T-helper 1 cell treated with Interleukin-12 subunit alpha and Interleukin-12 subunit beta and Interleukin-4 antibody, amounts not matched to agents 30 μg/mL and 1 μg/mL, for 36 hours (primary cell): ENCODE results near the gene MAB21L4.

Source experiments
- H3K27ac Mint-ChIP-seq: one replicate; pipeline ENCODE4 v1.8.0; 2021; ENCODE audit warnings: mild to moderate bottlenecking, mixed read lengths
- H3K27me3 Mint-ChIP-seq: one replicate; pipeline ENCODE4 v1.8.0; 2021; ENCODE audit warnings: low read depth, mixed read lengths
- H3K36me3 Mint-ChIP-seq: one replicate; pipeline ENCODE4 v1.8.0; 2021; ENCODE audit warnings: low read depth, mixed read lengths
- H3K4me1 Mint-ChIP-seq: one replicate; pipeline ENCODE4 v1.8.0; 2021; ENCODE audit warnings: low read depth, mixed read lengths
- H3K4me3 Mint-ChIP-seq: one replicate; pipeline ENCODE4 v1.8.0; 2021; ENCODE audit warnings: mild to moderate bottlenecking, moderate library complexity, mixed read lengths
- H3K9me3 Mint-ChIP-seq: one replicate; pipeline ENCODE4 v1.8.0; 2021; ENCODE audit warnings: mixed read lengths

MAB21L4 gene

DNA sequence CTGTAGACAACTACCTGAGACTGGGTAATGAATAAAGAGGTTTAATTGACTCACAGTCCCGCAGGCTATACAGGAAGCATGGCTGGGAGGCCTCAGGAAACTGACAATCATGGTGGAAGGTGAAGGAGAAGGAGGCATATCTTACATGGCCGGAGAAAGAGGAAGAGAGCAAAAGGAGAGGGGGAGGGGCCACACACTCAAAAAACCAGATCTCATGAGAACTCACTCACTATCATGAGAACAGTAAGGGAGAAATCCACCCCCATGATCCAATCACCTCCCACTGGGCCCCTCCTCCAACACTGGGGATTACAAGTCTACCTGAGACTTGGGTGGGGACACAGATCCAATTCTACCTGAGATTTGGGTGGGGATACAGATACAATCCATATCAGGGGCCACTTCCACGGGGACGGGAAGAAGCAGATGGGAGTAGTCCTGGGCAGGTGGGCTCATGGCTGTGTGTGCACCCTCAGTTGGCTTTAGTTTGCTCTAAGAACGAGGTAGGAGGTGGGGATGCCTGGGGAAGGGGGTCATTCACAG lies 9.9 kb downstream of the MAB21L4 start:
- Mint-ChIP-seq H3K27ac (no peak overlapping the region), H3K36me3 (no peaks in the 10 kb centered on the region), H3K9me3 (no peaks in the 10 kb centered on the region), H3K4me3 (no peak overlapping the region), H3K27me3 (peaks cover 6% of the 10 kb centered on the region), H3K4me1 (peaks cover 4% of the 10 kb centered on the region)

DNA sequence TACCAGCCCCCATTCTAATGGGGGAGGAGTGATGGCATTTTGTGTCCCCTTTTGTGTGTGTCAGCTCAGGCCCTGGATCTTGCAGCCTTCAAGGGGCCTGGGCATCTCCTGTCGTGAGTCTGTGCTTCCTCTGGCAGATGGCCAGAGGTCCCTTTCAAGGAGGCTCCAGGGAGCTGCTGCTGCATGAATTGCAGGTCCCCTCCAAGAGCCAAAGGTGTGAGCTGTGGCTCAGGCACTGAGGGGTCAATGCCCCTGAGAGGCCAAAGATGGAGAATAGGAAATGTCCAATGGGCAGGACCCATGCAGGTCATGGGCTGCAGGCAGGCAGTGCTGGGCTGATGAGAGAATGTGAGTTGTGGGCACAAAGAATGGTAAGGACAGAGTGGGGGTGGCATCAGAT lies 10.4 kb downstream of the MAB21L4 start:
- Mint-ChIP-seq H3K4me3 (no peak overlapping the region), H3K27me3 (peaks cover 6% of the 10 kb centered on the region), H3K36me3 (no peaks in the 10 kb centered on the region), H3K27ac (no peak overlapping the region), H3K9me3 (no peaks in the 10 kb centered on the region), H3K4me1 (peaks cover 4% of the 10 kb centered on the region)

DNA sequence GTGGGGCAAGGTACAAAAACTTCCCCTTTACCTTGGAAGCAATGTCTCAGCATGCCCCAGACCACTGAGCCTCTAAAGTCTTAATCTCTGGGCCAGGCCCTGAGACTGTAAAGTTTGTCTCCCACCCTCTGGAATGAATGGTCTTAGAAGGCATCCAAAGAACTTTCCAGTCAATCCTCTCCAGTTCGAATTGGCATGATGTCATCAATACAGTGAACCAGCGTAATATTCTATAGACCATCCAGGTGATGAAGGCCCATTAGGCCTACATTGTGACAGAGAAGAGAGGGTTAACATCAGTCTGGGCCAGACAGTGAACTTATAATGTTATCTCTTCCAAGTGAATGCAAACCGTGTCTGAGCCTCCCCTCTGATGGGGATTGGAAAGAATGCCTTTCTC lies 11.2 kb downstream of the MAB21L4 start:
- Mint-ChIP-seq H3K27me3 (peaks cover 6% of the 10 kb centered on the region), H3K9me3 (no peaks in the 10 kb centered on the region), H3K27ac (no peak overlapping the region), H3K4me3 (no peak overlapping the region), H3K36me3 (no peaks in the 10 kb centered on the region), H3K4me1 (peaks cover 4% of the 10 kb centered on the region)

DNA sequence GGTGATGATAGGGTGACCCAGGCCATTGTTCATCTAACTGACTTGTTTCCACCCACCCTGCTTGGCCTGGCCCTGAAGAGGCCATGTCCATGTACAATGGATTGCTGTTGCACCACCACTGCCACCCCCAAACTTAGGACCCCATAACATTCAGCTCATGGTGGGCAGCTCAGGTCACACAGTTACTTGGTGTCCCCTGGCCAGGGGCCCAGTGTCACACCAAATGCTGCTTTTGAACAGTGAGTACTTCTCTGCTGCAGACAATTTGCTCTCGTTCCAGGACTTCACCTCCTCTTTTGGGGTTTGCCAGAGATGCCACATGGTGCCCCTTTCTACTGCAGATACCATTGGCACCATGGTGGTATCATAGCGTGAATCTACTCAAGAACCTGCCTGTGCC lies 11.7 kb downstream of the MAB21L4 start:
- Mint-ChIP-seq H3K27ac (no peak overlapping the region), H3K4me3 (no peak overlapping the region), H3K36me3 (no peaks in the 10 kb centered on the region), H3K27me3 (peaks cover 6% of the 10 kb centered on the region), H3K4me1 (peaks cover 4% of the 10 kb centered on the region), H3K9me3 (no peaks in the 10 kb centered on the region)

DNA sequence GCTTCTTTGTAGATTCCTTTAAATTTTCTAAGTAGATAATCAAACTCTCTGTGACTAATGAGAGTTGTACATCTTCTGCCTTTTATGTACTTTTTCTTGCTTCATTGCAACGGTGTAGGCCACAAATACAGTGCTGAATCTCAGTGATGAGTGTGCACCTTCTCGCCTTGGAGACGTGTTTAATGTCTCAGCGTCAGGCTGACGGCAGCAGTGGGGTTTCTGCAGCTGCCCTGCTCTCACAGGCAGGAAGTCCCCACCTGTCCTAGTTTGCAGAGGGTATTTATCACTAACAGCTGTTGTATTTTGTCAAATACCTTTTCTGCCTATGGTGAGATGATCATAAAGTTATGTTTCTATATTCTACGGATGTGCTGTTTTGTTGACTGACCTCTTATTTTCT lies 14.0 kb downstream of the MAB21L4 start:
- Mint-ChIP-seq H3K4me1 (peaks cover 4% of the 10 kb centered on the region), H3K27me3 (peaks cover 6% of the 10 kb centered on the region), H3K27ac (no peak overlapping the region), H3K36me3 (no peaks in the 10 kb centered on the region), H3K9me3 (no peaks in the 10 kb centered on the region), H3K4me3 (no peak overlapping the region)

DNA sequence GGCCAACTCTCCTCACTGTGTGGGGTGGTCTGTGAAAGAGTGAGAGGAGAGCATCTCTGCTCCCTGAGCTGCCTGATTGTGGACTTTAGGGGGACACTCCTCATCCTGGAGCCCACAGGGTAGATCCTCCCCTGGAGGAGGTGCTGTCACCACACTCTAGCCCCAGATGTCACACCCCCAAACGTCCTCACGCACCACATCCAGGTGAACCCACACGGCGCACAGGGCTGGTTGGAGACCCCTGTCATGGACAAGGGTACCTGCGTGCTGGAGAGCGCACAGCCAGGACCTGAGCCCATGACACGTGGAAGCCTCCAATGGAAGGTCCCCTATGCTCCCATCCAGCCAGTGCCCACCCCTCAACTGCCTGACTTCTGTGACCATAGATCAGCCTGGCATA lies 16.9 kb downstream of the MAB21L4 start:
- no peaks in the 10 kb centered on the region for H3K36me3 Mint-ChIP-seq

DNA sequence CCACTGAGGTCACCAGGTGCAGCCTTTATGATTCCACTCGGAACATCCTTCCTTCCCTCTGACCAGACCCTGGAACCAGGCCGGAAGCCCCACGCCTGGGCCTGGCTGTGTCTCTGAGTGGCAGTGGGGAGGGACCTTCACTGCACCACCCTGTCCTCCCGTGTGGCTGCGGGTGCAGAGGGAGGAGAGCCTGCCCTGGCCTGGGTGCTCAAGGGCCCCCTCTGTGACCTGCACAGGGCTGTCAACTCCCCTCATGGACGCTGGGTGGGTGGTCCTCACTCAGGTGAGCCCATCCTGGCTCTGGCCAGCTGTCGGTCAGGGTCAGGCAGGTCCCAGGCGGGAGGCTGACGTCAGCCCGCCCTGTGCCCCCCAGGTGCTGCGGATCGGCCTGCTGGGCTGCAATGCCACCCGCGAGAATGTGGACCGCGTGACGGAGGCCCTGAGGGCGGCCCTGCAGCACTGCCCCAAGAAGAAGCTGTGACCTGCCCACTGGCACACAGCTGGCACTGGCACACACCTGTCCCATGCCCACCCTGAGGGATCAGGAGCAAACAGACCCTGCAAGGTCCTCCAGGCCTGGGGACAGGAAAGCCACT lies 17.5 kb downstream of the MAB21L4 start:
- Mint-ChIP-seq H3K36me3 (no peaks in the 10 kb centered on the region), H3K9me3 (no peaks in the 10 kb centered on the region), H3K27ac (no peak overlapping the region), H3K4me1 (no peaks in the 10 kb centered on the region), H3K4me3 (no peak overlapping the region), H3K27me3 (peaks cover 6% of the 10 kb centered on the region)

More for the DNA sequence above, 16.9 kb downstream of the MAB21L4 start:
- Mint-ChIP-seq H3K9me3 (no peaks in the 10 kb centered on the region), H3K27me3 (peaks cover 6% of the 10 kb centered on the region), H3K4me1 (no peaks in the 10 kb centered on the region), H3K4me3 (no peak overlapping the region), H3K27ac (no peak overlapping the region)

DNA sequence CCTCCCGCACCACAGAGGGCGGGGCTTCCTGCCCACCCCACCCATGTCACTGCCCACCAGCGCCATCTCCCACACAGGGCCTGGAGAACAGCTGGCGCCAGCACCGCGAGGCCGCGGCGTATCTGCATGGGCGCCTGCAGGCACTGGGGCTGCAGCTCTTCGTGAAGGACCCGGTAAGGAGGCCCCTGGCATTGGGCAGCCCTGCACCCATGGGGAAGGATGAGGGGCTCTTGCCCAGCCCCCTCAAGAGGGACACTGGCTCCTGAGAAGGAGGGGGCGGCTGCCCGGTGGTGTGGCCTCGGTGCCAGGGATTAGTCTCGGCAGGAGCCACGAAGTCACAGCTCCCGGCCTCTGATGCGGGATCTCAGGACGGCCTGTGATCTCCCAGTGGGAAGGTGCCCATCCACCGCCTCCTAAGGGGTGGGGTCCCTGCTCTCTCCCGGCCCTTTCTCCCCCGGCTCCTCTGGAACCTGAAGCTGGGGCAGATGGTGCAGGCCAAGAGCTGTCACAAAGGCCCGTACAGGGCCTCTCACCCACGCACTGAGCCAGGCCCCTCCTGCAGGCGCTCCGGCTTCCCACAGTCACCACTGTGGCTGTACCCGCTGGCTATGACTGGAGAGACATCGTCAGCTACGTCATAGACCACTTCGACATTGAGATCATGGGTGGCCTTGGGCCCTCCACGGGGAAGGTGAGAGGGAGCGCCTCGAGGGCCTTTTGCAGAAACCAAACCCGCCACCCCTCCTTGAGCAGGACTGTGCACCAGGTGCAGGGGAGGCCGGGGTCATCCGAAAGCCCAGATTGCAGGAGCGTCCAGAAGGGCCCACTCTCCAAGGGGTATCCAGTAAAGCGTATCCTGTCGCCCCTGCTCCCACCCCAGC lies 18.3 kb downstream of the MAB21L4 start:
- Mint-ChIP-seq H3K4me1 (no peaks in the 10 kb centered on the region), H3K36me3 (no peaks in the 10 kb centered on the region), H3K27ac (no peak overlapping the region)

DNA sequence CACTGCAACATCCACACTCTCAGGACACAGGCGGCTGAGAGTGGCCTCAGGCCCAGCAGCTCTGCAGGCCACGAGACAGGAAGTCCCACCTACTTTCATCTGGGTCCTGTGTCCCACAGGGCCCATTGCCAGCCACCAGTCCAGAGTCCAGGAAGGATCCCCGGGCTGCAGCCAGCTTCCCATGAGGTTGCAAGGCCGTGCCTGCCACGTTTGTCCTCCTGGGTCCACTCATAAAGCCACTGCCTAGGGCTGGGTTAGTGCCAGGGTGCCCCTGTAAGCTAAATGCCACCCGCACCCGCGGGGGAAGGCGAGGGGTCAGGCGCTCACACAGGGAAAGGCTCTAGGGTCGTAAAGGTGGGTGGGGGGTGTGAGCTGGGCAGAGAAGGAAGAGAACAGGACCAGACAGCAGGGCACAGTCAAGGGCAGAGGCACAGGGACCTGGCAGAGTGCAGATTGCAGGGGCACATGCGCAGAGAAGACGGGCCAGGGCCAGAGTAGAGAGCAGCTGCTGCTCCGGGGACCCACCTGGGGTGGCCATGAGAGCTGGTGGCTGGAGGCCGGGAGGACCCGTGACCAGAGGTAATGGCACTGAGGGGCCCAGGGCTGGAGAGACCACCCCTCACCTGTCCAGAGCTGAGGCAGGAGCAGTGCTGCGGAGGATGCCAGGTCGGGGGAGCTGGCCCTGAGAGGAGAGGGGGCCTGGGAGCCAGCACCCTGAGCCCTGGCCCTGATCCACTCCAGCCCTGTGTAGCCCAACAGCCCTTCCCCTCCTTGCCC lies 19.3 kb downstream of the MAB21L4 start:
- Mint-ChIP-seq H3K9me3 (no peaks in the 10 kb centered on the region), H3K27me3 (no peaks in the 10 kb centered on the region), H3K4me1 (no peaks in the 10 kb centered on the region), H3K36me3 (no peaks in the 10 kb centered on the region), H3K4me3 (no peak overlapping the region), H3K27ac (no peak overlapping the region)

More for the DNA sequence above, 18.3 kb downstream of the MAB21L4 start:
- Mint-ChIP-seq H3K4me3 (no peak overlapping the region), H3K27me3 (peaks cover 4% of the 10 kb centered on the region), H3K9me3 (no peaks in the 10 kb centered on the region)

DNA sequence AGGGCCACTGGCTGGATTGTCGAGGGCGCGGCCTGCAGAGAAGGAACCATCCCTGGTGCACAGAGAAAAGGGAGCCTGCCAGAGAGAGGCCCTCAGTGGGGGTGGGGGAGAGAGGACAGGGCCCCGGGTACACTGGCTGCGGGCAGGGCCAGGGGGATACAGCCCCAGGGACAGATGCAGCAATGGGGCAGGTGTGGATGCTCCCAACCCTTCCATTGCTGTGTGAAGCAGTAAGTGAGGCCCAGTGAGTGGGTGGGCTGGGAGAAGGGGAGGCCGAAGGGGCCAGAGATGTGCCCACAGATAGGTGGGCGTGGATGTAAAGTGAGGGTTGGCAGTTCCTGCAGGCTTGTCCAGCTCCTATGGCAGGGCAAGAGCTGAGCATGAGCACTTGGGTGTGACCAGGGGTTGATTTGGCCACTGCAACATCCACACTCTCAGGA lies 19.9 kb downstream of the MAB21L4 start:
- Mint-ChIP-seq H3K4me1 (no peaks in the 10 kb centered on the region), H3K27ac (no peak overlapping the region), H3K4me3 (no peak overlapping the region), H3K27me3 (no peaks in the 10 kb centered on the region), H3K9me3 (no peaks in the 10 kb centered on the region), H3K36me3 (no peaks in the 10 kb centered on the region)

DNA sequence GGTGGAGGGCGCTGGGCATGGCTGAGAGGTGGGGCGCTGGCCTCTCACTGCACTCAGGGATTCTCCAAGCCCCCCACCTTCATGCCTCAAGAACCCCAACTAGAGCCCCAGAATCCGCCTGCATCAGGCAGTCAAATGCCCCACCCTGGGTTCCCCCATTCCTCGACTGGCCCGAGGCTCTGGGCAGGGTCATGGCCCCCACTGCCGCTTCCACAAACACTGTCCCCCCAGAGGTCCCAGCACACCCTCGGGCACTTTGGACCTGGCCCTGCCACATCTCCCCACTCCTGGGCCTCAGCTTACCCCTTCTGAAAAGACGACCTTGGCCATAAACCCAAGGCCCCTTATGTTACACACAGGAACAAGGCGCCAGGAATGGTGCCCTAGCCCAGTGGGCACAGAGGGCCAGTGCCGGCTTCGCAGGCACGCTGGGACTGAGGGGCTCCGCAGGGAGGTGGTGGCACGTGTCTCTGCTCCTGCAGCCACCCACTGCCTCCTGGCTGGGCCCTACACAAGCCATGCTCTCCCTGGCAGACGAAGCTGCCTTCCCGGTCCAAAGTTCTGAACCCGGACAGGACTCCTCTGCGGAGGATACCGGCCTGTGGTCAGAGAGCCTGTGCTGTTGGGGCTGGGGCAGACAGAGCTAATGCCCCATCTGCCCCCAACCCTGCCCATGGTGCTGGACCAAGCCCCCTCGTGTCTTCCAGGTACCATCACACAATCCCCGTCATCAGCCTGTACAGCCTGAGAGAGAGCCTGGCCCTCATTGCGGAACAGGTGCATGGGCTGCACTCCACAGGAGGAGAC lies 20.5 kb downstream of the MAB21L4 start:
- H3K9me3 Mint-ChIP-seq: no peaks in the 10 kb centered on the region
- no peak overlapping the region for H3K27ac Mint-ChIP-seq

DNA sequence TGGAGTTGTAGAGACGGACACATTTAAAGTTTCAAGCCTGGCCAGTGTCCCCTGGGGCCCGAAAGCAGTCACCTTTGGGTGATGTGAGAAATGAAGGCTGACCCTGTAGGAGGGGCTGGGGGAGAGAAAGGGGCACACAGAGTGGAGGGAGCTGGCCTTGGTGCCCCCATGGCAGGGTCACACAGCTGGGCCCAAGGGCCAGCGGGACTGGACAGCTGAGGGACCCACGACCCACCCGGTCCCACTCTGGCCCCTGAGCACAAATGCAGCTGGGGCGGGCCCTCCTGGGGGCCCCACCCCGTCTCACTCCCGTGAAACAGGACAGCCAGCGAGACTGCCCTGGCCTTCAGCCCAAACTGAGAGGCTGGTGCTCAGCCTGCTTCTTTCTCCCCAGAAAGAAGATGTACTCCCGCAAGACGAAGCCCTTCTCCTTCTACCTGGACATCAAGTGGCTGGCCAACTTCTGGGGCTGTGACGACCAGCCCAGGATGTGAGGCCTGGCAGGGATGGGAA lies 21.2 kb downstream of the MAB21L4 start:
- no peaks in the 10 kb centered on the region for H3K27me3 Mint-ChIP-seq
- no peaks in the 10 kb centered on the region for H3K9me3 Mint-ChIP-seq
- no peak overlapping the region for H3K4me3 Mint-ChIP-seq

More for the DNA sequence above, 20.5 kb downstream of the MAB21L4 start:
- Mint-ChIP-seq H3K4me3 (no peak overlapping the region), H3K4me1 (no peaks in the 10 kb centered on the region), H3K27me3 (no peaks in the 10 kb centered on the region), H3K36me3 (no peaks in the 10 kb centered on the region)

DNA sequence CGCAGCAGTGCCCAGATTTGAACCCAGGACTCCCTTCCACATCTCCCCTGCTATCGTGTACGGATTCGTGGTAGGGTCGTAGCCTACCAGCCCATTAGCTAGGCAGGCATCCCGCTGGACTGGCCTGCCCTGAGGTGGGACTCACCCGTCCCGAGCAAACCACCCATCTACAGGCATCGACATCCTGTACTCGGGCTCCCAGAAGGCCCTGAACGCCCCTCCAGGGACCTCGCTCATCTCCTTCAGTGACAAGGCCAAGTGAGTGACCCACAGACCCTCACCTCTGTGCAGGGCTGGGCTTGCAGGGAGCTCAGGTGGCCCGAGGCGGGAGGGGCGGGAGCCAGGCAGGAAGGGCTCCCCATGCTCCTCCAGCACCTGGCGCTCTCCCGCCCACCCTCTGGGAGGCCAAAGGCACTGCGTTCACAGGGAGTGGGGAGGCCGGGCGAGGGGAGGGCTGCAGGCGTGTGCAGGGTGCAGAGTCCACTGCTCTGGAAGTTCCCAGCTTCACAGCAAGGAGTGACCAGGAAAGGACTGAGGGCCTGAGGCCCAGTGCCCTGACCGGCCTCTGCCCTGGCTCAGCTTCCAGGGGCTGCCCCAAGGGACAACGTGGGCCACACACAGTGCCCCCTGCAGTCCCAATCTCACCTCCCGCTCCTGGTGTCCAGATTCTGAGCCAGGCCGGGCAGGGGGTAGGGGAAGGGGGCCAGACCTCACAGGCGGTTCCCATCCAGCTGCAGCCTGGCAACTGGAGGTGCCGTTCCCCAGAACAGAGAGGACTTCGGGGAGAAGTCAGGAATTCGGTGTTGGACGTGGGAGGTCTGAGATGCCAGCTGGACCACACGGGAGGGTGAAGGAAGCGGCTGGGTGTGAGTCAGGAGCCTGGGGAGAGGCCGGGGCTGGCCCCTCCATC lies 21.9 kb downstream of the MAB21L4 start:
- Mint-ChIP-seq H3K27me3 (no peaks in the 10 kb centered on the region), H3K36me3 (no peaks in the 10 kb centered on the region), H3K27ac (no peak overlapping the region), H3K9me3 (no peaks in the 10 kb centered on the region), H3K4me3 (no peak overlapping the region), H3K4me1 (no peaks in the 10 kb centered on the region)

More for the DNA sequence above, 21.2 kb downstream of the MAB21L4 start:
- Mint-ChIP-seq H3K27ac (no peak overlapping the region), H3K4me1 (no peaks in the 10 kb centered on the region), H3K36me3 (no peaks in the 10 kb centered on the region)
